Body of pancreas (tissue), 4 donors: ENCODE data around the gene ACTG1.

Source experiments
- POLR2A ChIP-seq, 3 donors: fragments of 450-650 bp; IDR thresholded peaks; one replicate each; pipeline ENCODE4 v1.6.1; 2016; ENCODE audit warnings: antibody characterized with exemption in 3 of 3, mild to moderate bottlenecking in 2 of 3
- TF ChIP-seq, protein P1 (sequence below), 7 experiments: fragments of 450-650 bp in 4 of 7; fragments of 200-600 bp in 3 of 7; sonication (generic) in 3 of 7; IDR thresholded peaks; one replicate each; pipeline ENCODE4 v1.5.1; 2016 to 2019; ENCODE audit warnings: antibody characterized with exemption in 7 of 7

DNA sequence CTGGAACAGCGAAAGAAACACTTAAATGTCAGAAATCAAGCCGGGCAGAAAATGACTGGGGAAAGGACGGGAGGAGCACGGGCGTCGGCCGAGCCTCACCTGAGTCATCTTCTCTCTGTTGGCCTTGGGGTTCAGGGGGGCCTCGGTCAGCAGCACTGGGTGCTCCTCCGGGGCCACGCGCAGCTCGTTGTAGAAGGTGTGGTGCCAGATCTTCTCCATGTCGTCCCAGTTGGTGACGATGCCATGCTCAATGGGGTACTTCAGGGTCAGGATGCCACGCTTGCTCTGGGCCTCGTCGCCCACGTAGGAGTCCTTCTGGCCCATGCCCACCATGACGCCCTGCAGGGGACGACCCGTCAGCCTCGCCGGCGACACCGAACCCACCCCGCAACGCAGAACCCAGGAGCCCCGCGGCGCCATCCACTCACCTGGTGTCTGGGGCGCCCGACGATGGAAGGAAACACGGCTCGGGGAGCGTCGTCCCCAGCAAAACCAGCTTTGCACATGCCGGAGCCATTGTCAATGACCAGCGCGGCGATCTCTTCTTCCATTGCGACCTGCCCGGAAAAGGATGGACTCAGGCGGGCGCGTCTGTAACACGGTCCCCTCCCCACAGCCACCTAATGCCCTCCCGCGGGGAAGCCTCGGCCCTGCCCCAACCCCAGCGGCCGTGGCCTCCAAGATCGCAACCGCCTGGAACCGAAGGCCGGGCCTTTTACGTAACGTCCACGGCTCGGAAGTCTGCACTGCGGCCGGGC, 616 bp downstream of the ACTG1 start:
- TF ChIP-seq, protein P1, sequence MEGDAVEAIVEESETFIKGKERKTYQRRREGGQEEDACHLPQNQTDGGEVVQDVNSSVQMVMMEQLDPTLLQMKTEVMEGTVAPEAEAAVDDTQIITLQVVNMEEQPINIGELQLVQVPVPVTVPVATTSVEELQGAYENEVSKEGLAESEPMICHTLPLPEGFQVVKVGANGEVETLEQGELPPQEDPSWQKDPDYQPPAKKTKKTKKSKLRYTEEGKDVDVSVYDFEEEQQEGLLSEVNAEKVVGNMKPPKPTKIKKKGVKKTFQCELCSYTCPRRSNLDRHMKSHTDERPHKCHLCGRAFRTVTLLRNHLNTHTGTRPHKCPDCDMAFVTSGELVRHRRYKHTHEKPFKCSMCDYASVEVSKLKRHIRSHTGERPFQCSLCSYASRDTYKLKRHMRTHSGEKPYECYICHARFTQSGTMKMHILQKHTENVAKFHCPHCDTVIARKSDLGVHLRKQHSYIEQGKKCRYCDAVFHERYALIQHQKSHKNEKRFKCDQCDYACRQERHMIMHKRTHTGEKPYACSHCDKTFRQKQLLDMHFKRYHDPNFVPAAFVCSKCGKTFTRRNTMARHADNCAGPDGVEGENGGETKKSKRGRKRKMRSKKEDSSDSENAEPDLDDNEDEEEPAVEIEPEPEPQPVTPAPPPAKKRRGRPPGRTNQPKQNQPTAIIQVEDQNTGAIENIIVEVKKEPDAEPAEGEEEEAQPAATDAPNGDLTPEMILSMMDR (IDR thresholded peaks at IDR 0.05) = no peak
- TF ChIP-seq POLR2A (IDR thresholded peaks at IDR 0.05) = no peak
